ENCODE results near the gene AGAP1.

- TF ChIP-seq POLR2AphosphoS5 (IDR thresholded peaks at IDR 0.05; ENCODE audit: insufficient read depth in 1 of 2, low read depth in 1 of 2) (no peak), CTCF (IDR thresholded peaks at IDR 0.05) (no peak), POLR2A (IDR thresholded peaks at IDR 0.05) (no peak)
These were observed 552.9 kb downstream of the AGAP1 start for GRCh38 chr2:236046715-236047114.

All from vagina (tissue), 2 donors.